ENCODE measurements around the gene IFI44L.

Gene IFI44L

DNA sequence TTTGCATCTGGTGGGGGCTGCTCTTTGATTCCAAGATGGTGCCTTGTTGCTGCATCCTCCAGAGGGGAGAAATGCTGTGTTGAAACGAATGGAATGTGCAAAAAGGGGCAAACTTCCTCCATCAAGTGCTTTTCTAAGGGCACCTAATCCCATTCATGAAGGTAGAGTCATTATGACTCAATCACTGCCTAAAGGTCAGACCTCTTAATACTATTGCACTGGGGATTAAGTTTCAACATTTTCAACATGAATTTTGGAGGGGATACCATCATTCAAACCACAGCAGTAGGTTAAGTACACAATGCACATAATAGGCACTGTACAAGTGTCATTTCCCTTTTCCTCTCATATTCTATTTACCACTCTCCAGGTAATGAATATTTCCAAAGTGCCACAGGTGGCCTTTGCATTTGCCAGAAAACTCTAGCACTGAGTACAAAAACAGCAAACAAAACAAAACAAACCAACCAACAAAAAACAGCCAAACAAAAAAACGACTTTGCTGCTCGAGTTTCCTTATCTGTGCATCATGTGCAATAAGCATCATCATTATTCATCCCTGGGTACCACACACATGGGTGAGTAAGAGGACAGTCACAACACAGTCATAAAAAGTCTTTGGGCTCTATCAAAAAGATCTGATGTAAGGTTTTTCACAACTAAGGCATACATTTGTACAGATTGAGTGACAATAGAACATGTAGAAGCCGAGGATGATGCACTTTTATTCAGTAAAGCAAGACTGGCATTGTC is 71.9 kb downstream of the IFI44L start:
- no peak for DNase-seq
